Head of caudate nucleus (tissue), 42 donors: ENCODE data around the gene HBM.
"Not testable (repeated sequence)": the region's sequence is repeated elsewhere in the genome, so short reads cannot be mapped to it uniquely, and the experiment has no call there.

Source experiments
- DNase-seq, 42 donors: peaks; one replicate each; pipeline versions ENCODE4 v3.0.0 to v3.0.0-alpha.2; 2020 to 2021; ENCODE audit warnings: mixed read lengths in 7 of 42
- intact Hi-C: fragments of 100-400 bp; cut with DNase I; formaldehyde crosslinking; loops from one replicate; pipeline ENCODE4 v1.15.0; 2022

HBM gene

DNA sequence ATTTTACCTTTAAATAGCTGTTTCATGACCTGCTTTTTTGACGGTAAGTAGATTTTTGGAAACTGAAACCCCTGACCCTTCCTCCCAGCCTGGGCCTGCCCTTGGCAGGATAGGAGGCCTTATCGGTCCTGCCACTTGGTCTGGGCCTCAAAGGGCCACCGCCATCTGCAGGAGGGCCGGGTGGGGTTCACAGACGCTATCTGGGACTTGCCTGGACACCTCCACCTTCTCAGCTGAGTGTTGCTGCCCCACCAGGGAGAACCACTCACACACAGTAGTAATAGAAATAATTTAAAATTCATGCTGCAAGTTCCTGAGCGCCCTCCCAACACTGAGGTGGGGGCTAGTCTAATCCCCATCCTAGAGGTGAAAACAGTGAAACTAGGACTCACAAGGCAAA, 22.7 kb upstream of the HBM start:
- intact Hi-C loops = no loop called here
- DNase-seq = no peak

DNA sequence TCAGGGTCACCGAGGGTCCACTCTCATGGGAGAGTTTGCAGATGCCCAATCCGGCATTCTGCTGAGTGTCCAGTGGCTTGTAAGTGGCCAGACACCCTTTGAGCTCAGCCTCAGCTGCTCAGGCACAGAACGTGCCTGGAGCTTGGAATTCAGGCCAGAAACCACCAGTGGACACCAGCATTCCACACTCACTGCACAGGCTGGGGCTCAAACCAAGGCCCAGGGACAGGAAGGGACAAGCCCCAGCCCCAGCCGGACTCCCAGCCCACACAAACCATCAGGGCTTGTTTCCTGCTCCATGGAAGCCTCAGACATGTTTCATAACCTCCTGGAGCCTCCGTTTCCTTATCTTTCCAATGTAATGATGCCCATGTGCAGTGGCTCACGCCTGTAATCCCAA, 22.3 kb upstream of the HBM start:
- no peak for DNase-seq
- intact Hi-C loops = no loop called here

DNA sequence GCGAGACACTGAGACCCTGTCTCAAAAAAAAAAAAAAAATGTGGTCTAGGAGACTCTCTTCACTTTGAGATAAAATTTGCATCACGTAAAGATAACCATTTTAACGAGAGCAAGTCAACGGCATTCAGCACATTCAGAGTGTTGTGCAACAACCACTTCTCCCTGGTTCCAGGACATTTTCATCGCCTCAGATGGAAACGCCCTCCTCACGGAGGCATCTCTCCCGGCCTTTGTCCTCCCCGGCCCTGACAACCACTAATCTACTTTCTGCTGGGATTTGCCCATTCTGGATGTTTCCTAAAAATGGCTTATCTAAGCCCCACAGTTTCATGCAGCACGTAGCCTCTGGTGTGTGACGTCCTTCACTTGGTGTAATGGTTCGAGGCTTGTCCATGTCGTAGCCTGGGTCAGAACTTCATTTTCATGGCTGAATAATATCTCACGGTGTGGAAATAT, 21.0 kb upstream of the HBM start:
- no peak for DNase-seq
- intact Hi-C loops = no loop called here

DNA sequence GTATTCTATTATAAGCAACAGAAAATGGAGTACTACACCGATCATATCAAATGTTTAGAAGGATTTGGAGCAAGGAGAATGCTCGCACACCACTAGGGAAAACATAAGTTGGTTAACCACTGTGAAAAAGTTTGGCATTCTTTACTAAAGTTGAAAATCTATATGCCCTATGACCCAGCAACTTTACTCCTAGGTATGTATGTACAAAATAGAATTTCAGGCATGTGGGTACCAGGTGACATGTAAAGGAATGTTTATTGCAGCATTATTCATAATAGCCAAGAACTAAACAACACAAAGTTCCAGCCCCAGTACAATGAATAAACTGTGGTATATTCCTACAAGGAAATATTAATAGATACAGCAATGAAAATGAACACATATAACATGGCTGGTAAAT, 19.1 kb upstream of the HBM start:
- DNase-seq = no peak
- intact Hi-C loops = no loop called here

DNA sequence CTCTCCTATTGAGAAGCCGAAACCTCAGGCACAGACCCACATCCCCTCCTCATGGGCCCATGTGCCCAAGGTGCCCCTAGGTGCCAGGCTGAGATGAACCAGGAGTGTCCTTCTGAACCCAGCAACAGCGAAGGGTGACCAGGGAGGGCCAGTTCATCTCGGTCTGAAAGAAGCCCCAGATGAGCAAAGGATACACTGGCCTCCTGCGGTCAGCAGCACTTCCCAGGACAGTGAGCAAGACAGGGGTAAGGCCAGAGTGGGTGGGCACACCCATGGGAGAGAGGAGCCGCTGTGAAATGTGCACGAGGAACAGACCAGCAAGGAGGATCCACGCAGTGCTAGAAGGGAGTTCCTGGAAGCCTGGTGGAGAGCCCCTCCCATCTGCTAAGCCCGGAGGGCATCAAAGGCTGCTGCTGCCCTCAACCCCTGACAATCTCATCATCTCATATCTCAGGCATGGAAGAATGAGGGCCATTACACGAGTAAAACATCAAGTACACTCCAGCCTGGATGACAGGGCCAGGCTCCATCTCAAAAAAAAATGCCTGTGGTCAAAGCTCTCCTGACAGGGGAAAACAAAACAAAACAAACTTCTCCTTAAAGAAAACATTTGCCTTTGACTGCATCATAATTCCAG, 16.6 kb upstream of the HBM start:
- peak in 1 of 42 donors; percentile 25 for DNase-seq
- intact Hi-C loops = no loop called here

DNA sequence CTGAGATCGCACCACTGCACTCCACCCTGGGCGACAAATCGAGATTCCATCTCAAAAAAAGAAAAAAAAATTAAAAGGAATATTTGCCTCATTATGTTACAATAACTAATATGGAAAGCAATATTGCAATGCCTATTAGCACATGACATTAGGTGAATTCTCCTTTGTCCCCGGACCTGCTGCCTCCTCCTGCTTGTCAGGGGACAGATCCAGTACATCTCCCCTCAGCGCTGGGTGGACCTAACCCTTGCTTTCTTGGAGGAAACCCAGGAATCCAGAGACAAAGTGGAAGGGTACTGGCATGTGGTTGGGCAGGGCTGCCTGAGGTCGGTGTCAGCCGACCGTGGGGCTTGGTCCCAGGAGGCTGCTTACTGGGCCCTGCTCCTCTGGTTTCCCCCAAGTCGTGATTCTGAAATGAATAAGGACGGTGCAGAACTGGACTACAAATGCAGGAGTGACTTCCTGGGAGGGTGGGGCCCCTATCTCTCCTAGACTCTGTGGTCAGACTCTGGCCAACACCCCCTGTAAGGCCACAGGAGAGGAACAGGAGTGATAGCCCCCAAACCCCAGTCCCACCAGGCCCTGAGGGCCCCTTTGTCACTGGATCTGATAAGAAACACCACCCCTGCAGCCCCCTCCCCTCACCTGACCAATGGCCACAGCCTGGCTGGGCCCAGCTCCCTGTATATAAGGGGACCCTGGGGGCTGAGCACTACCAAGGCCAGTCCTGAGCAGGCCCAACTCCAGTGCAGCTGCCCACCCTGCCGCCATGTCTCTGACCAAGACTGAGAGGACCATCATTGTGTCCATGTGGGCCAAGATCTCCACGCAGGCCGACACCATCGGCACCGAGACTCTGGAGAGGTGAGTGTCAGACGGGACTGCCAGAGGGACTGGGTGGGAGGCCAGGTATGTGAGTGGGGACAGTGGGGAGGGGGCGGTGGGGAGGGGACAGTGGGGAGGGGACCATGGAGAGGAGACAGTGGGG, 13.3 kb upstream of the HBM start, which contains the start of gene HBZ:
Gene HBZ (plus strand): TSS at position 504 of the 988 bp plus-strand sequence. CDS start 266 bp downstream, at position 770.
- intact Hi-C loops = no loop called here
- DNase-seq = peak in 1 of 42 donors; percentile 32

DNA sequence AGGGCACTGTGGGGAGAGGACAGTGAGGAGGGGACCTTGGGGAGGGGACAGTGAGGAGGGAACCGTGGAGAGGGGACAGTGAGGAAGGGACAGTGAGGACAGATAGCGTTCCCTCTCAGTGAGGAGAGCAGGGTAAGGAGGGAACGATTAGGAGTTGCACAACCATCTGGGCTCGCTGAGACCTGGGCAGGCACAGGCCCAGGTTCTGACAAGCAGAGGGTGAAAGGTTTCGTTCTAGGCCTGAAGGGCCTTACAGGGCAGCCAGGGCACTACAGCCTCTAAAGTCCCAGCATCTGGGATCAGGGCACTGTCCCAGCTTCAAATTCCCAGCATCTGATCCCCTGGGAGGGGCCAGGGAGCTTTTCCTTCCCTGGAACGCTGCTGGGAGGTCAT, 12.7 kb upstream of the HBM start:
- DNase-seq, intact Hi-C loops: not testable (repeated sequence)

DNA sequence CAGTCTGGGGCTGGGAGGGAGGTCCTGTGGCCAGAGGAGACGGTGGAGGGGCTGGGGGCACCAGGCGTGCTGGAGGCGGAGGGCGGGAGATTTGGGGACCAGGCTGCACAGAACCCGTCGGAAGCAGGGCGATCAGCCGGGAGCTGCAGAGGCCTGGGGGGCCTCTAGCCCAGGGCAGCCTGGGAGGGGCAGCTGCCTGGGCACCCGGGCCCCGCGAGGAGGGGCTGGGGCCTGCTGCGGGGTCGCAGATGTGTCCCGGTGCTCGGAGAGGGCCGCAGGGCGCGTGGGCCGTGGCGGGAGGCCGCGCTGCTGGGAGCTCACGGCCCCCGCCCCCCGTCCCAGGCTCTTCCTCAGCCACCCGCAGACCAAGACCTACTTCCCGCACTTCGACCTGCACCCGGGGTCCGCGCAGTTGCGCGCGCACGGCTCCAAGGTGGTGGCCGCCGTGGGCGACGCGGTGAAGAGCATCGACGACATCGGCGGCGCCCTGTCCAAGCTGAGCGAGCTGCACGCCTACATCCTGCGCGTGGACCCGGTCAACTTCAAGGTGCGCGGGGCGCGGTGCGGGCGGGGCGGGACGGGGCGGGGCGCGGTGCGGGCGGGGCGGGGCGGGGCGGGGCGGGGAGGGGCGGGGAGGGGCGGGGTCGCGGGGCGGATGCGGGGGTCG, 12.1 kb upstream of the HBM start:
- DNase-seq = not testable (repeated sequence)

DNA sequence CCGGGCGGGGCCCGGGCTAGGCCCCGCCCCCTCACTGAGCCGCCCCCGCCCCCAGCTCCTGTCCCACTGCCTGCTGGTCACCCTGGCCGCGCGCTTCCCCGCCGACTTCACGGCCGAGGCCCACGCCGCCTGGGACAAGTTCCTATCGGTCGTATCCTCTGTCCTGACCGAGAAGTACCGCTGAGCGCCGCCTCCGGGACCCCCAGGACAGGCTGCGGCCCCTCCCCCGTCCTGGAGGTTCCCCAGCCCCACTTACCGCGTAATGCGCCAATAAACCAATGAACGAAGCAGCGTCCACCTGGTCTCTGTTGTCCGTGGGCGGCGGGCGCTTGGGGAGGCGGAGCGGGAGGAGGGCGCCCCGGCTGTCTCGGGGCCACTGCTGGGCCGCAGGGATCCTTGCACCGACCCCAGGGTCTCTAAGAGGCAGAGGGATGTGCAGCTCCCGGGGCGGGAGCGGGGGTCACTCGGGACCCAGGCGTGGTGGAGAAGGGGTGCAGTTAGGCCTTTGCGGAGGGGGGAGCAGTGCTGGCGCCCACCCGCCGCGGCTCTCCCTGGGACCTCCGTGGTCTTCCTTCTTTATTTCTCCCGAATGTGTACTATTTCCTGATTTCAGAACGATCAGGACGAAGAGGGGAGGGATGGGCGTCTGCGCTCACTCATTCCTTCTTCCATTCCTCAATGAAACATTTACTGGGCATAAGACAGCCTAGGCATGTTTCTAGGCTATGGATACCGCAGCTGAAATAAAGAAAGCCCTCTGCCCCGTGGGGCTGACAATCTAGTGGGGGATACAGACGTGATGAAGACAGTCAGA, 11.4 kb upstream of the HBM start:
- DNase-seq = peak in 3 of 42 donors; percentile 13 to 40 (median 13)
- intact Hi-C loops = no loop called here

More for the DNA sequence above, 12.1 kb upstream of the HBM start:
- intact Hi-C loops = not testable (repeated sequence)

DNA sequence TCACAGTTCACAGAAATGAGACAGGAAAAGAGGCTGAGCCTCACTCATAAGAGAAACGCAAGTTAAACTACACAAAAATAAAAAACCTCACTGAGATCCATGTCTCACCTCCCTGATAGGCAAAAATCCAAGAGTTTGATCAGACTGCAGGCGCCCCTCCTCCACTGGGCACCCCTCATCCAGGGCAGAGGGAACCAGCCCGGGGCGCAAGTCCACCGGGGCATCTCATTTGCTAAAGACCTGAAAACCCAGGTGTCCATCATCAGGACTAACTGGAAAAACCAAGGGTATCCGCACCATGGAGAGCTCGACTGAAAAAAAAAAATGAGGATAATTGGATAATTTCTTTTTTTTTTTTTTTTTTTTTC, 10.8 kb upstream of the HBM start:
- intact Hi-C loops = no loop called here
- DNase-seq = peak in 1 of 42 donors; percentile 34

DNA sequence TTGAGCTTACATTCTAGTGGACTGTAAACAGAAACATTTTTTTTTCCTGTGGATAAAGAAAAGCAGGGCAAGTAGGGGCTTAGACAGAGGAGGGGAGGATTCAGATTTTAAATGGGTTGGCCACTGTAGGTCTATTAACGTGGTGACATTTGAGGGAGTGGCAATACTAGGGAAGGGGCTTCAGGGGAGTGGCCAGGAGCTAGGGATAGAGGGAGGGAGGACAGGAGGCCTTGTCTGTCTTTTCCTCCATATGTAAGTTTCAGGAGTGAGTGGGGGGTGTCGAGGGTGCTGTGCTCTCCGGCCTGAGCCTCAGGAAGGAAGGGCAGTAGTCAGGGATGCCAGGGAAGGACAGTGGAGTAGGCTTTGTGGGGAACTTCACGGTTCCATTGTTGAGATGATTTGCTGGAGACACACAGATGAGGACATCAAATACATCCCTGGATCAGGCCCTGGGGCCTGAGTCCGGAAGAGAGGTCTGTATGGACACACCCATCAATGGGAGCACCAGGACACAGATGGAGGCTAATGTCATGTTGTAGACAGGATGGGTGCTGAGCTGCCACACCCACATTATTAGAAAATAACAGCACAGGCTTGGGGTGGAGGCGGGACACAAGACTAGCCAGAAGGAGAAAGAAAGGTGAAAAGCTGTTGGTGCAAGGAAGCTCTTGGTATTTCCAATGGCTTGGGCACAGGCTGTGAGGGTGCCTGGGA, 6.5 kb upstream of the HBM start:
- intact Hi-C loops = no loop called here
- DNase-seq = no peak

DNA sequence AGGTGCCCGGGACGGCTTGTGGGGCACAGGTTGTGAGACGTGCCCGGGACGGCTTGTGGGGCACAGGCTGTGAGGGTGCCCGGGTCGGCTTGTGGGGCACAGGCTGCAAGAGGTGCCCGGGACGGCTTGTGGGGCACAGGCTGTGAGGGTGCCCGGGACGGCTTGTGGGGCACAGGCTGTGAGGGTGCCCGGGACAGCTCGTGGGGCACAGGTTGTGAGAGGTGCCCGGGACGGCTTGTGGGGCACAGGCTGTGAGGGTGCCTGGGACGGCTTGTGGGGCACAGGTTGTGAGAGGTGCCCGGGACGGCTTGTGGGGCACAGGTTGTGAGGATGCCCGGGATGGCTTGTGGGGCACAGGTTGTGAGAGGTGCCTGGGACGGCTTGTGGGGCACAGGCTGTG, 5.5 kb upstream of the HBM start:
- intact Hi-C loops, DNase-seq: not testable (repeated sequence)

DNA sequence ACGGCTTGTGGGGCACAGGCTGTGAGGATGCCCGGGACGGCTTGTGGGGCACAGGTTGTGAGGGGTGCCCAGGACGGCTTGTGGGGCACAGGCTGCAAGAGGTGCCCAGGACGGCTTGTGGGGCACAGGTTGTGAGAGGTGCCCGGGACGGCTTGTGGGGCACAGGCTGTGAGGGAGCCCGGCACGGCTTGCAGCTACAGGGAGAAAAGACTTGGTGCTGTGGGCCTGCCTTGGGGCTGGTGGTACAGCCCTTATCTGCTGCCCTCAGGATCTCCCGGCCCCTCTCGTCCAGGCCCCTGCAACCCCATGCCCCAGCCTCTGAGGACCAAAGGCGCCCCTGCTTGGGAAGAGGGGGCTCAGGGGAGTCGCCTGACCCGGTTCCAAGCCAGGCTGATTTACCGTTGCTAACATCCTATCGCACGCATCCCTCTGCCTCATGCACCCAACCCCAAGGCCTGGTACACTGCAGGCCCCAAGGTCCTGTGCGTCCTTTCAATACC, 5.0 kb upstream of the HBM start:
- no peak for DNase-seq
- intact Hi-C loops = no loop called here

DNA sequence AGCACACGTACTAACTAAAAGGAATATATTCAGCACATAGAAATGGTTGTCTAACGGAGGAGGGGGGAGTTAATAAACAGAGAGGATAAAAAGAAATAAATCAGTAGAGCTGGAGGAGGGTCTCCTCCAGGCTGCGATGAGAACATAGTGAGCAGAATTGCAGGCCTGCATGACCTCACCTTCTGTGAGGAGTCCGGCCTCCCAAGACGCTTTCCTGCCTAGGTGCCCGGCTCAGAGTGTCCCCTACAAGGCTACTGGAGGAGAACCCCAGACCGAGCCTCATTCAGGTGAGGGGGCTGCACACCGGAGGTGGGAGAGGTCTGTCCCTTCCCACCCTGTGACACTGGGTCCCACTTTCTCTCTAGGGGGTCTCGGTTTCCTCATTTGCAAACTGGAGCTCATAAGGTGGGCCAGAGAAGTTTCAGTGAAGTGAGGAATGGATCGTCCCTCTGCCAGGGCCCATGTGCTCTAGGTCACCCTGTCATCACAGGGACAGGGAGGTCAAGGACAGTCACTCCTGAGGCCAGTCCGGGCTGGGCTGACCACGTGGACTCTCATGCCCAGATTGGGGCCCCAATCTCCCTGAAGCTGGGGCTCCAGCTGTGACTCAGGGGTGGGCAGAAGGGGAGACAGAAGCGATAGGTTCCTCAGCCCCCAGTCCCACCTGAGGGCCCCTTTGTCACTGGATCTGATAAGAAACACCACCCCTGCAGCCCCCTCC, 3.3 kb upstream of the HBM start:
- DNase-seq = no peak
- intact Hi-C loops = no loop called here

DNA sequence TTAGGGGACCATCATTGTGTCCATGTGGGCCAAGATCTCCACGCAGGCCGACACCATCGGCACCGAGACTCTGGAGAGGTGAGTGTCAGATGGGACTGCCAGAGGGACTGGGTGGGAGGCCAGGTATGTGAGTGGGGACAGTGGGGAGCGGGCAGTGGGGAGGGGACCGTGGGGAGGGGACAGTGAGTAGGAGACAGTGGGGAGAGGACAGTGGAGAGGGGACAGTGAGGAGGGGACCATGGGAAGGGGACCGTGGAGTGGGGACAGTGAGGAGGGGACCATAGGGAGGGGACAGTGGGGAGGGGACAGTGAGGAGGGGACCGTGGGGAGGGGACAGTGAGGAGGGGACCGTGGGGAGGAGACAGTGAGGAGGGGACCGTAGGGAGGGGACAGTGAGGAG, 2.6 kb upstream of the HBM start:
- intact Hi-C loops, DNase-seq: not testable (repeated sequence)

DNA sequence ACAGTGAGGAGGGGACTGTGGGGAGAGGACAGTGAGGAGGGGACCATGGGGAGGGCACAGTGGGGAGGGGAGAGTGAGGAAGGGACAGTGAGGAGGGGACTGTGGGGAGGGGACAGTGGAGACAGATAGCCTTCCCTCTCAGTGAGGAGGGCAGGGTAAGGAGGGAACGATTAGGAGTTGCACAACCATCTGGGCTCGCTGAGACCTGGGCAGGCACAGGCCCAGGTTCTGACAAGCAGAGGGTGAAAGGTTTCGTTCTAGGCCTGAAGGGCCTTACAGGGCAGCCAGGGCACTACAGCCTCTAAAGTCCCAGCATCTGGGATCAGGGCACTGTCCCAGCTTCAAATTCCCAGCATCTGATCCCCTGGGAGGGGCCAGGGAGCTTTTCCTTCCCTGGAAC, 2.1 kb upstream of the HBM start:
- DNase-seq, intact Hi-C loops: not testable (repeated sequence)

DNA sequence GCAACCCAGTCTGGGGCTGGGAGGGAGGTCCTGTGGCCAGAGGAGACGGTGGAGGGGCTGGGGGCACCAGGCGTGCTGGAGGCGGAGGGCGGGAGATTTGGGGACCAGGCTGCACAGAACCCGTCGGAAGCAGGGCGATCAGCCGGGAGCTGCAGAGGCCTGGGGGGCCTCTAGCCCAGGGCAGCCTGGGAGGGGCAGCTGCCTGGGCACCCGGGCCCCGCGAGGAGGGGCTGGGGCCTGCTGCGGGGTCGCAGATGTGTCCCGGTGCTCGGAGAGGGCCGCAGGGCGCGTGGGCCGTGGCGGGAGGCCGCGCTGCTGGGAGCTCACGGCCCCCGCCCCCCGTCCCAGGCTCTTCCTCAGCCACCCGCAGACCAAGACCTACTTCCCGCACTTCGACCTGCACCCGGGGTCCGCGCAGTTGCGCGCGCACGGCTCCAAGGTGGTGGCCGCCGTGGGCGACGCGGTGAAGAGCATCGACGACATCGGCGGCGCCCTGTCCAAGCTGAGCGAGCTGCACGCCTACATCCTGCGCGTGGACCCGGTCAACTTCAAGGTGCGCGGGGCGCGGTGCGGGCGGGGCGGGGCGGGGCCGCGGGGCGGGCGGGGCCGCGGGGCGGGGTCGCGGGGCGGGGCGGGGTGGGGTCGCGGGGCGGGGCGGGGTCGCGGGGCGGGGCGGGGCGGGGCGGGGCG, 1.5 kb upstream of the HBM start:
- intact Hi-C loops, DNase-seq: not testable (repeated sequence)
